Right lobe of liver (tissue), 4 donors: ENCODE results near the gene GABRG3.

ENCODE experiments used
- CTCF ChIP-seq, 4 donors: fragments of 200-600 bp in 3 of 4; fragments of 450-650 bp in 1 of 4; IDR thresholded peaks; one replicate each; pipeline versions ENCODE4 v1.5.1 to v1.8.0; 2016 to 2022; ENCODE audit warnings: antibody characterized with exemption in 4 of 4, mild to moderate bottlenecking in 2 of 4
- POLR2A ChIP-seq: fragments of 450-650 bp; IDR thresholded peaks from one replicate; pipeline ENCODE4 v1.6.1; 2017; ENCODE audit warnings: antibody characterized with exemption, mild to moderate bottlenecking
- donor health status: DM: no; HTN: no; CAD: no.
- donor health status: DM: no; HTN: no; CAD: no.
- donor health status: DM: no; HTN: yes; CAD: no.

- TF ChIP-seq CTCF (IDR thresholded peaks at IDR 0.05) (no peak), POLR2A (no peak)
Observed at GRCh38 chr15:26941489-26941888, 29.5 kb upstream of the GABRG3 start.
